ENCODE measurements around the gene PAX8. TPM values are rescaled to one million over a fixed set of nuclear protein-coding genes. Genes with fewer than 3 reads are reported as not detected.
A peak's percentile ranks its signal among the peaks of the same experiment; 100 is the strongest.

The PAX8 gene
- total and polyA plus RNA-seq, 3 experiments from 2014 or later: 0.97 to 2.3 (median 2.3) TPM

DNA sequence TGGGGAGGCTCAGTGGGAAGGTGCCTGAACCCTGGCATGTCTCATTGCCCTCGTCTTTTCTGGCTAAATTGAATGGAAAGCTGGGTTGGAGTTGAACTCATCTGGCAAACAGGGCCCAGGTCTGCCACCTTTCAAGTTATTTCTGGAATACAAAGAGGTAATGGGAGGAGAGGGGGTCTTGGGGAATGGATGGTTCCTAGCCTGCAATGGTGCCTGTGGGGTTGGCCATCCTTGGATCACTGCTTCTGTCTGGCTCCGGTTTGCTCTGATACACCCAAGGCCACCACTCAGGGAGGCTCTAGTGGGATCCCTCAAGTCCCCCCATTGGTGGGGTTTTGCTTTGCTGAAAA lies 59.7 kb downstream of the PAX8 start:
- Mint-ChIP-seq H3K4me1 (peaks cover 12 to 18% (median 16%) of the 10 kb centered on the region in 3 donors), H3K27me3 (peaks cover 0 to 4% of the 10 kb centered on the region in 2 donors), H3K36me3 (no peaks in the 10 kb centered on the region), H3K27ac (no peak overlapping the region), H3K4me3 (peak overlapping the region in 1 of 7 donors; percentile 28), H3K9me3 (no peaks in the 10 kb centered on the region)
- CTCF ChIA-PET: interaction anchor here (1.4 kb wide), 1 partner anchor 13 kb away, joined by 3 read pairs; no protein-coding TSS in a partner anchor
- Histone ChIP-seq H3K27me3 (ENCODE audit: insufficient read depth, low read length, poor library complexity, severe bottlenecking) (no peaks in the 10 kb centered on the region), H3K4me3 (ENCODE audit: low read length) (no peak overlapping the region), H3K36me3 (ENCODE audit: insufficient read depth, low read length) (no peaks in the 10 kb centered on the region), H3K9me3 (ENCODE audit: low read length) (no peaks in the 10 kb centered on the region), H3K27ac (ENCODE audit: low read depth, low read length) (no peak overlapping the region), H3K4me1 (ENCODE audit: insufficient read depth, low read length) (peaks cover 9% of the 10 kb centered on the region)
- POLR2A ChIA-PET: no interaction called here
- peak in 1 of 5 donors; percentile 21 for DNase-seq

DNA sequence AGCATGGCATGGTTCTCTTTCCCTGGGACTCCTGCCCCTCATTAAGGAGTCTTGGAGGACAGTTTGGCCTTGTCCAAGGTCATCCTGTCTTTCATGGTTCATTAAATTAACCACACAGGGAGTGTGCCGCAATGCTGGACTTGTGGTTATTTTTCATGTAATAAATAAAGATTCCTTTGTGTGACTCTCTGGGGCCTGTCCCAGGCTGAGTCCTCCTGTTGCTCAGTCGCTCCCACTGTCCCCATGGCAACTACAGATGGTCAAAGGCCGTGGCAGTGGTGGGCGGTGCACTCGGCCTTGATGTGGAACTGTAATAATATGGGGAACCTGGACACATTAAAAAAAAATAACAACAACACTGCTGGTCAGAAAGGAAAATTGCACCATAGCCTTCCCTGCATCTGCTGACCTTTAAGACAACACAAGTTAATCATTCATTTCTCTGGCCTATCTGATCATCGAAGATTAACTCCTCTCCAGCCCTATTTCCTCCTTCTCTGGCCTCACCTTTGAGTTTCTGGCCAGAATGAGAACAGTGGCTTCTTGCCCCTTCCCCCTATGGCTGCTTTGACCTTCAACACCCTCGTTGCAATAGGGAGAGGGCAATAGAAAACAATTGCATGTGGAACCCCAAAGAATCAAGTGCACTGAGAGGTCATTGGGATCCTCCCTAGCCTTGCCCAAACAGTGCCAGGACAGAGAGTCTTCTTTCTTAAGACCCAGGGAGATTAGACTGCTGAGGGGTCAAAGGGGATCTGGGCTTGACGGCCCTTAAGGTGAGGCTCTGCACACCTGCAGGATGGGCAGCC lies 60.2 kb downstream of the PAX8 start:
- H3K4me3 Mint-ChIP-seq: no peak overlapping the region
- Histone ChIP-seq H3K4me3 (ENCODE audit: low read length) (no peak overlapping the region), H3K27me3 (ENCODE audit: insufficient read depth, low read length, poor library complexity, severe bottlenecking) (no peaks in the 10 kb centered on the region), H3K27ac (ENCODE audit: low read depth, low read length) (no peak overlapping the region), H3K9me3 (ENCODE audit: low read length) (no peaks in the 10 kb centered on the region), H3K4me1 (ENCODE audit: insufficient read depth, low read length) (peaks cover 9% of the 10 kb centered on the region), H3K36me3 (ENCODE audit: insufficient read depth, low read length) (no peaks in the 10 kb centered on the region)
- no peak overlapping the region for H3K27ac Mint-ChIP-seq
- POLR2A ChIA-PET: no interaction called here
- no peaks in the 10 kb centered on the region for H3K9me3 Mint-ChIP-seq
- H3K36me3 Mint-ChIP-seq: no peaks in the 10 kb centered on the region
- peaks cover 0 to 4% of the 10 kb centered on the region in 2 donors for H3K27me3 Mint-ChIP-seq
- H3K4me1 Mint-ChIP-seq: peaks cover 12 to 18% (median 16%) of the 10 kb centered on the region in 3 donors
- no peak for DNase-seq
- CTCF ChIA-PET: interaction anchor here (1.3 to 1.4 kb wide), 2 partner anchors 13 to 15 kb away, joined by 3 to 7 read pairs; no protein-coding TSS in a partner anchor

DNA sequence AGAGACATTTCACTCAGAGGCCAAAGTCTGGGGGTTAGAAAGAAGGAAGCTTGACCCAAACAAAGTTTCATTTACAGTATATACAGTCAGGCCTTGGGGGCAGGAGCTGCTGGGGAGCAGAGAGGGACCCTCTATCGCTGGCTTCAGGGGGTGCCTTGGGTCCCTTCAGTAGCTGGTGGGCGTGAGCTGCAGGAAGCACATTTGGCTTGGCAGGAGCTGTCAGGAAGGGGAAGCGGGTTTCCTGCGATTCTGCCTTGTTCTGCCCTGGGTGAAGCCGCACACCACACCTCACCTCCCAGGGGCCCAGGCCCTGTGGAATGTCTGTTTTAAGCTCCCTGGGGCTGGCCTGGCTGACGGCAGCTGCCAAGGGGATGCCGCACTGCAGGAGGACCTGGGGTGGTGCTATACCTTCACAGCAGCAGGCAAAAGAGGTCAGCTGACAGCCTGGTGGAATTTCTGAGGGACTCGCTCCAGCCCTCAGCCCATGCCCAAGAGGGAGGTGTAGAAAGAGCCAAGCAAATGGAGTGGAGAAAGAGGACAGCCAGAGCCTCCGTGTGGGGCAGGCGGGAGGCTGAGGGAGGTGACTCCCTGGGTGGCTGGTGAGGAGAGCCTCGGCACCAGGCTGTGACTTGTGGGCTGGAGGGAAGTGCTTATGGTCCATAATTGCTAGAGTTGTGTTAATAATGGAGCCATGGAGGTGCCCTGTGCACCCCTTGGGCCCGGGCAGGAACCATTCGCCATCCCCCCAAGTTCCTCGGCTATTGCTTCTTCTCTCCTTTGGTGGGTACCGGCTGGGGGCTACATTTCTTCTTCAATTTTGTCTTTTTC lies 61.1 kb downstream of the PAX8 start:
- POLR2A ChIA-PET: no interaction called here
- H3K4me1 Mint-ChIP-seq: peaks cover 12 to 18% (median 16%) of the 10 kb centered on the region in 3 donors
- peak in 1 of 5 donors; percentile 4 for DNase-seq
- H3K27me3 ChIP-seq (ENCODE audit: insufficient read depth, low read length, poor library complexity, severe bottlenecking): no peaks in the 10 kb centered on the region
- no peak overlapping the region for H3K27ac ChIP-seq (ENCODE audit: low read depth, low read length)
- H3K27ac Mint-ChIP-seq: peak overlapping the region in 1 of 8 donors; percentile 17
- H3K36me3 ChIP-seq (ENCODE audit: insufficient read depth, low read length): no peaks in the 10 kb centered on the region
- H3K9me3 Mint-ChIP-seq: no peaks in the 10 kb centered on the region
- no peaks in the 10 kb centered on the region for H3K9me3 ChIP-seq (ENCODE audit: low read length)
- H3K36me3 Mint-ChIP-seq: no peaks in the 10 kb centered on the region
- peaks cover 0 to 4% of the 10 kb centered on the region in 2 donors for H3K27me3 Mint-ChIP-seq
- H3K4me3 Mint-ChIP-seq: peak overlapping the region in 1 of 7 donors; percentile 12
- CTCF ChIA-PET: interaction anchor here (1.1 to 1.3 kb wide), 2 partner anchors 13 to 14 kb away, joined by 3 to 7 read pairs; no protein-coding TSS in a partner anchor
- H3K4me3 ChIP-seq (ENCODE audit: low read length): no peak overlapping the region
- H3K4me1 ChIP-seq (ENCODE audit: insufficient read depth, low read length): peaks cover 9% of the 10 kb centered on the region

DNA sequence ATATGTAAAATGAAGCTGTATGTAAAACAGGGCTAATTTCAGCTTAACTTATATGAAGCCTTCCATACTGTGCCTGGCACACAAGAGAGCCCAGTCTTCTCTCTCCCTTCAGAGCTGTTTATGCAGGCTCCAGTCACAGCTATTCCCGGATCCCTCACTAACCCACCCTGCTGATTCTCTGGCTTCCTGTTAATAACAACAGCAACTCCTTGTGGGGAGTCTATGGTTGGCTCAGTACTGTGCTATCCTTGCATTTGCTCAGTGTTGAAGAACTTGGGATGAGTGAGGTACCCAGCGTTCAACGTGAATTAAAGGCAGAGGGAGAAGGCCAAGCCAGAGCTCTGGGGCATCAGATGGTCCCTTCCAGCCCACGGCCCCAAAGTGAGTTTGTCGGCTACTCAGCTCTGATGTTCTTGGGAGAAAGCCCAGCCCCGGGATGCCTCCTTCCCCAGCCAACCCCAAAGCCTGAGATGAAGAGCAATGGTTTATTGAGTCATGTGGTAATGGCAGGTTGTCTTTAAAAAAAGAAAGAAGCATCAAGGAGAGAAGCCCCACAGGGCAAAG lies 61.7 kb downstream of the PAX8 start:
- POLR2A ChIA-PET: no interaction called here
- Mint-ChIP-seq H3K4me3 (peak overlapping the region in 1 of 7 donors; percentile 44), H3K4me1 (peaks cover 12 to 18% (median 16%) of the 10 kb centered on the region in 3 donors), H3K27ac (no peak overlapping the region), H3K27me3 (peaks cover 0 to 6% of the 10 kb centered on the region in 2 donors), H3K36me3 (no peaks in the 10 kb centered on the region), H3K9me3 (no peaks in the 10 kb centered on the region)
- peaks cover 9% of the 10 kb centered on the region for H3K4me1 ChIP-seq (ENCODE audit: insufficient read depth, low read length)
- DNase-seq: no peak
- H3K9me3 ChIP-seq (ENCODE audit: low read length): no peaks in the 10 kb centered on the region
- H3K4me3 ChIP-seq (ENCODE audit: low read length): no peak overlapping the region
- no peaks in the 10 kb centered on the region for H3K27me3 ChIP-seq (ENCODE audit: insufficient read depth, low read length, poor library complexity, severe bottlenecking)
- no peaks in the 10 kb centered on the region for H3K36me3 ChIP-seq (ENCODE audit: insufficient read depth, low read length)
- H3K27ac ChIP-seq (ENCODE audit: low read depth, low read length): no peak overlapping the region
- CTCF ChIA-PET: interaction anchor here (0.9 to 1.3 kb wide), 4 partner anchors 13 to 79 kb away, joined by 3 to 7 read pairs (median 3); no protein-coding TSS in a partner anchor

- no peak for DNase-seq
- ChIA-PET POLR2A (no interaction called here), CTCF (interaction anchor here (0.9 to 1.2 kb wide), 3 partner anchors 15 to 78 kb away, joined by 3 read pairs; no protein-coding TSS in a partner anchor)
- no peaks in the 10 kb centered on the region for H3K9me3 ChIP-seq (ENCODE audit: low read length)
- Mint-ChIP-seq H3K27me3 (peaks cover 0 to 6% of the 10 kb centered on the region in 2 donors), H3K36me3 (no peaks in the 10 kb centered on the region), H3K9me3 (no peaks in the 10 kb centered on the region), H3K4me3 (no peak overlapping the region), H3K27ac (no peak overlapping the region), H3K4me1 (peaks cover 12 to 18% (median 16%) of the 10 kb centered on the region in 3 donors)
- peaks cover 9% of the 10 kb centered on the region for H3K4me1 ChIP-seq (ENCODE audit: insufficient read depth, low read length)
- no peaks in the 10 kb centered on the region for H3K36me3 ChIP-seq (ENCODE audit: insufficient read depth, low read length)
- H3K27ac ChIP-seq (ENCODE audit: low read depth, low read length): no peak overlapping the region
- no peaks in the 10 kb centered on the region for H3K27me3 ChIP-seq (ENCODE audit: insufficient read depth, low read length, poor library complexity, severe bottlenecking)
- H3K4me3 ChIP-seq (ENCODE audit: low read length): no peak overlapping the region
Observed at GRCh38 chr2:113216321-113216720, 62.4 kb downstream of the PAX8 start.

DNA sequence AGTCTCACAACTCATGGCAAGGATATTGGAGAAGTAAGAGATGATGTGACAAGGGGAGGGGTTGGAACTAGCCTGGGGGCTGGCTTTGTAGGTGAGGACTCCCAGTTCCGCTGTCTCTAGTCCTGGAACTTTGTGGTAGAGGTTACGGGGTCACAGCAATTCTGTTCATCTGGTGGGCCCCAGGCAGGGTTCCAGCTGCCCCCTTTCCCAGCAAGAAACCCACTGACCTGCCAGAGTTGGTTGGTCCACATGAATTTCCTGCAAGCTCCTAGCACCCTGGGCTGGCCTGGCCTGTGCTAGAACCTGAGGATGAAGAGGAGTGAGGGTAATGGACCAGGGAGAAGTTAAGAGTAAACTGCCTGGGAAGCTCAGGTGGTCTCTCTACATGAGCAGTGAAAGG lies 63.7 kb downstream of the PAX8 start:
- Mint-ChIP-seq H3K27ac (peak overlapping the region in 2 of 8 donors; percentile 27 to 30), H3K4me3 (no peak overlapping the region), H3K36me3 (no peaks in the 10 kb centered on the region), H3K27me3 (peaks cover 0 to 6% of the 10 kb centered on the region in 2 donors), H3K4me1 (peaks cover 12 to 18% (median 16%) of the 10 kb centered on the region in 3 donors), H3K9me3 (no peaks in the 10 kb centered on the region)
- Histone ChIP-seq H3K36me3 (ENCODE audit: insufficient read depth, low read length) (no peaks in the 10 kb centered on the region), H3K27me3 (ENCODE audit: insufficient read depth, low read length, poor library complexity, severe bottlenecking) (no peaks in the 10 kb centered on the region), H3K27ac (ENCODE audit: low read depth, low read length) (no peak overlapping the region), H3K4me1 (ENCODE audit: insufficient read depth, low read length) (peaks cover 9% of the 10 kb centered on the region), H3K4me3 (ENCODE audit: low read length) (no peak overlapping the region), H3K9me3 (ENCODE audit: low read length) (no peaks in the 10 kb centered on the region)
- DNase-seq: no peak
- ChIA-PET CTCF (no interaction called here), POLR2A (no interaction called here)

GRCh38 chr2:113214141-113214540 lies 64.6 kb downstream of the PAX8 start:
- H3K4me3 ChIP-seq (ENCODE audit: low read length): no peak overlapping the region
- ChIA-PET CTCF (interaction anchor here (1.2 kb wide), 1 partner anchor 156 kb away, joined by 3 read pairs; no protein-coding TSS in a partner anchor), POLR2A (no interaction called here)
- H3K9me3 Mint-ChIP-seq: no peaks in the 10 kb centered on the region
- no peak for DNase-seq
- H3K36me3 ChIP-seq (ENCODE audit: insufficient read depth, low read length): no peaks in the 10 kb centered on the region
- no peak overlapping the region for H3K27ac ChIP-seq (ENCODE audit: low read depth, low read length)
- H3K27me3 Mint-ChIP-seq: peaks cover 0 to 6% of the 10 kb centered on the region in 2 donors
- H3K9me3 ChIP-seq (ENCODE audit: low read length): no peaks in the 10 kb centered on the region
- H3K36me3 Mint-ChIP-seq: no peaks in the 10 kb centered on the region
- H3K4me1 Mint-ChIP-seq: peaks cover 12 to 18% (median 16%) of the 10 kb centered on the region in 3 donors
- H3K4me1 ChIP-seq (ENCODE audit: insufficient read depth, low read length): peaks cover 9% of the 10 kb centered on the region
- no peak overlapping the region for H3K4me3 Mint-ChIP-seq
- H3K27me3 ChIP-seq (ENCODE audit: insufficient read depth, low read length, poor library complexity, severe bottlenecking): no peaks in the 10 kb centered on the region
- peak overlapping the region in 1 of 8 donors; percentile 89 for H3K27ac Mint-ChIP-seq
